Uterus (tissue), 2 donors: ENCODE results near the gene ATG4B.

ENCODE experiments used
- CTCF ChIP-seq, 4 experiments: fragments of 200-600 bp in 2 of 4; fragments of 450-650 bp in 2 of 4; sonication (generic) in 2 of 4; IDR thresholded peaks; one replicate each; pipeline ENCODE4 v1.5.1; 2016 to 2019; ENCODE audit warnings: antibody characterized with exemption in 4 of 4, mild to moderate bottlenecking in 2 of 4, moderate library complexity in 1 of 4
- POLR2A ChIP-seq, 2 donors: fragments of 450-650 bp; IDR thresholded peaks; one replicate each; pipeline ENCODE4 v1.6.1; 2016; ENCODE audit warnings: antibody characterized with exemption in 2 of 2, mild to moderate bottlenecking in 1 of 2, moderate library complexity in 1 of 2

GRCh38 chr2:241720099-241720498, 82.6 kb downstream of the ATG4B start:
- TF ChIP-seq CTCF (IDR thresholded peaks at IDR 0.05), result no peak
- no peak for TF ChIP-seq POLR2A (IDR thresholded peaks at IDR 0.05)
